GM19468 (cell line): ENCODE results near the gene E2F2.
"Not testable (repeated sequence)": the region's sequence is repeated elsewhere in the genome, so short reads cannot be mapped to it uniquely, and the experiment has no call there.

Source experiments
- ATAC-seq: cut with Tn5 transposase; IDR thresholded peaks from one replicate; pipeline ENCODE4 v1.9.1; 2021; ENCODE audit warnings: mild to moderate bottlenecking, moderate library complexity, moderate number of reproducible peaks; ENCODE audit not compliant: unreplicated experiment; ENCODE audit errors: extremely low read depth

The E2F2 gene

DNA sequence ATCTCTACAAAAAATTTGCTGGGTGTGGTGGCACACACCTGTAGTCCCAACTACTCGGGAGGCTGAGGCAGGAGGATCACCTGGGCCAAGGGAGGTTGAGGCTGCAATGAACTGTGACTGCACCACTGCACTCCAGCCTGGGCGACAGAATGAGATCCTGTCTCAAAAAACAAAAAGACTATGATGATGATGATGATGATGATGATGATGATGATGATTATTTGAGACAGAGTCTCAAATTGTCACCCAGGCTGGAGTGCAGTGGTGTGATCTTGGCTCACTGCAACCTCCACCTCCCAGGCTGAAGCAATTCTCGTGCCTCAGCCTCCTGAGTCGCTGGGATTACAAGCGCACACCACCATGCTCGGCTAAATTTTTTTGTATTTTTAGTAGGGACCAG, 38.3 kb downstream of the E2F2 start:
- ATAC-seq = not testable (repeated sequence)

DNA sequence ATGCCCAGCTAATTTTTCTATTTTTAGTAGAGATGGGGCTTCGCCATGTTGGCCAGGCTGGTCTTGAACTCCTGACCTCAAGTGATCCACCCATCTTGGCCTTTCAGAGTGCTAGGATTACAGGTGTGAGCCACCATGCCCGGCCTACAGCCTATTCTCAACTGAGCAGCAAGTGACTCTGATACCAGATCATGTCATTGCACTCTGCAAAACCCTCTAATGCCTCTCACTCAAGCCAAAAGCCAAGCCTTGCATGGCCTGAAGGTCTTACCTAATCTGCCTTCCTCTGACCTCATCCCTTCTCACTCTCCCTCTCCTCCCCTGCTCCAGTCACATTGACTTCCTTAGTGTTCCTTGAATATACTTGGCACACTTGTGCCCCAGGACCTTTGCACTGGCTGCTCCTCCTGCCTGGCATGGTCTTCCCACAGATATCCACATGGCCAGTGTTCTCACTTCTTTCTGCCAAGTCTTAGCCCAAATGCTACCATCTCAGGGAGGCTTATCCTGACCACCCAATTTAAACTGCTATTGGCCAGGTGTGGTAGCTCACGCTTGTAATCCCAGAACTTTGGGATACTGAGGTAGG, 38.8 kb downstream of the E2F2 start:
- ATAC-seq = no peak

DNA sequence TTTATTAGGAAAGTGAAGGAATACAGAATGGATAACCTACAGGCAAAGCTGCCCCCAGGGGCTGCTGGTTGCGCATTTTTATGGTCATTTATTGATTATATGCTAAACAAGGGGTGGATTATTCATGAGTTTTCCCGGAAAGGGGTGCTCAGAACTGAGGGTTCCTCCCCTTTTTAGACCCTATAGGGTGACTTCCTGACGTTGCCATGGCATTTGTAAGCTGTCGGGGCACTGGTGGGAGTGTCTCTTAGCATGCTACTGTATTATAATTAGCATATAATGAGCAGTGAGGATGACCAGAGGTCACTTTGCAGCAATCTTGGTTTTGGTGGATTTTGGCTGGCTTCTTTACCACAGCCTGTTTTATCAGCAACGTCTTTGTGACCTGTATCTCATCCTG, 41.2 kb downstream of the E2F2 start:
- no peak for ATAC-seq

DNA sequence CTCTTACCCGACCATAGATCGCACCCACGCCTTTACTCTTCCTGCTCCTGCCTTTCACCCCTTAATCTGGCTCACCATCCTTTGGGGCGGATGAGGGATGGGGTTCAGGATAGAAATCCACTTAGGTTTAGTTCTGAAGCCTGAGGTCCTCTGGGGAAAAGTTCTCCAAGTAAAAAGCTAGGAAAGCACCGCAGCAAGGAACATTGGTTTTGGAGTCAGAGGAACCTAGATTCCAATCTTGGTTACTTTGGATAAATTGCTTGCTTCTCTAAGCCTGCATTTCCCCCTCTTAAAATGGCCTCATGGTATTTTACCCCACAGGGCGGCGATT, 46.1 kb downstream of the E2F2 start:
- ATAC-seq = no peak

DNA sequence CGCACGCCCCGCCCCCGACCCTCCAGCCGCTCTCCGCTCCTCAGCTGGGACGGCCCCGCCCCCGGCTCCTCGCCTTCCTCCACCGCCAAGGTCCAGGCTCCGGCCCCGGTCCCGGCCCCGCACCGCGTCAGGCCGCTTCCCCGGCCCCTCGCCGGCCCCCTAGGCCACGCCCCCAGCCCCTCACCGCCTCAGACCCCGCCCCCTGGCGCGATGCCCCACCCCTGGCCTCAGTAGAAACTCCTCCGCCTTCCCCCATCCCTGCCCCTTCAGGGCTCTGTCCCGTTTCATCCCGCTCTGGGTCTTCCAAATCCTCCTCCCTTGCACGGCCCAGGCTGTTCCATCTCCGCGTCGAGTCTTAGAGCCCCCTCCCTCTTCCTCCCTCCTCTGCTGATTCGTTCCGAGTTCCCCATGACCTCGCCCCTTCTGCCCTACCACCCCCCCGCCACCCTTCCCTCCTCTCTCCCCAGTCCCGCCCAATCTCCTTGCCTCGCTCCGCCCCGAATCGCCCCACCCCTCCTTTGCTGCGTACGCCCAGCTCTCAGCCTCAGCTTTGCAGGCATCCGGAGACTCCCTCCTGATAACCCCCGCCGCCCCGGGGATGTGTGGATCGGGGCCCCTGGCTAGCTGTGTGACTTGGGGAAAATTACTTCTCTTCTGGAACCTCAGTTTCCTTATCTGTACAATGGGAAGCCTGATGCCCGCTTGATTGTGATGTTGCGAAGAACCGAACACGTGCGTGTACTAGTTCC, 46.6 kb downstream of the E2F2 start:
- ATAC-seq = no peak

DNA sequence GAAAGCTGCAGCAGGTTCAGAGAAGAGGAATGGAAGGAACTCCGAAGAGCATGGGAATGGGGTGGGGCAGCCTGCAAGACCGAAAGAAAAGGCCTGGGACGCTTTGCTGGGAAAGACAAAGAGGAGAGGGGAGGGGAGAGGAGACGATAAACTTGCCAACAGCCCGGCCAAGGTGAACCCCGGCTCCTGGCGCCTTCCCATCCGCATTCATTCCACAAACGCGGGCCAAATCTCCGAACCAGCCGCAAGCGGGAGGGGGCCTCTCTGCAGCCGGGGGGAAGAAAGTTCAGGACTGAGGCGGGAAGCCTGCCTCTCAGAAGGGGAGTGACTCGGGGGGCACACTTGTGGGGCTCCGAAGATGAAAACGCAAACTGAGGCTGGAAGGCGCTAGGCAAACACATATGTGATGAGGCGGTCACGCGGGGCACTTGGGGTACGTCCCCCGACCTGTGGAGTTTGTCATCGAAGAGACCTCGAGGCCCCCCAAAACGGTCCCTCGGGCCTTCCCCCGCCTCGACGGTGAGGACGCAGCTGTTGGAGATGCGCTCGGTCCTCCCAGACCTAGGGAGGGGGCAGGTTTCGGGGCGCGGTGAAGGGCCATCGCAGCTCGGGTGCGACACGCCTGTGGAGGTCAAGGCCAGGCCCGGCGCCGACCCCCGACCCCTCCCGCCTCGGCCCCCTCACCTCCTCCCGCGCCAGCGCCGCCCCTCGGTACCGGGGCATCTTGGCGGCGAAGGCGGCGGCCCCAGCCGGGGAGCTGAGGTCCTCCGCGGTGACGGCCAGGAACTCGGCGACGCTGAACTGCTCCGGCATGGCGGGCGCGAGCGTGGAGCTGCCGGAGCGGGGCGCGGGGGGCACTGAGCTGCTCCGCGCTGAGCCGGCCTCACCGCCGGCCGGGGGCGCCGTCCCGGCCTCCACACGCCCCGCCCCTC, 47.4 kb downstream of the E2F2 start, which contains the start of gene ASAP3:
ASAP3 (minus strand) TSS at position 859 of the 932 bp plus-strand sequence; CDS start at position 813, 46 bp downstream.
- ATAC-seq = no peak

DNA sequence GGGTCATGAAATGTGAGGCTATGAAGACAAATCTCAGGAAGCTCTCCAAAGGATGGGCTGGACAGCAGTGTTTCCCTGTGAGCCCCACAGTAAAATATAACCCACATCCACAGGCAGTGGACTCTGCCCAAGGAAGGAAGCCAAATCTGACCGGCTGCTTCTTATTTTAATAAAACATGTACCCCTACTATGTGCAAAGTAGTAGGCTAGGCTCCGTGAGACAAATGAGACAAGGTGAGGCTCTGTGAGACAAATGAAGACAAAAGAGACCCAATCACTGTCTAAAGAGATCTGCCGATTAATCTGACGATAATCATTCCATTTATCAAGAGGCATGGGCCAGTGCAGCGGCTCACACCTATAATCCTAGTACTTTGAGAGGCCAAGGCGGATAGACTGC, 49.1 kb downstream of the E2F2 start:
- no peak for ATAC-seq

DNA sequence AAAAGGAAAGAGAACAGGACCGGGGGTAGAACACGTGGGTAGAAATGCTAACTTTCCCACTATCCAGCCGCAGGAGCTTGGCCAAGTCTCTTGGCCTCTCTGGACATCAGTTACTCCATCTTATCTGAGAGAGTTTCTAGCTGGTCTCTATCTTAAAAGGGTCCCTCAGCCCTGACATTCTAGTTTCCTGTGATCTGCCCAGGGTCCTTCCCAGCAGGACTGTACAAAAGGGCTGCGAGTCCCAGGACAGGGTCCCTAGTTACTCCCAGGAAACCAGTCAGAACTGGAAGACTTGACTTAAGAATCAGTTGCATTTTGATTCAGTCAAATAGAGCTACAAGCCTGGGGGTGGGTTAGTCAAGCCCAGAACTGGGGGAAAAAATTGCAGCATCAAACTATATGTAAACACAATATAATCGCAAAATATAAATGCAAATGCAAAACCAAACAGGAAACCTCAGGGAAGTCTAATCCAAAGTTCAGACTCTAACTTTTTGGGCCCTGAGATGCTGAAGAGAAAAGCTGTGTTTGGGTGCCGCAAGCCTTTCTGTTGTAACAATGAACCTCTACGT, 49.9 kb downstream of the E2F2 start:
- no peak for ATAC-seq

DNA sequence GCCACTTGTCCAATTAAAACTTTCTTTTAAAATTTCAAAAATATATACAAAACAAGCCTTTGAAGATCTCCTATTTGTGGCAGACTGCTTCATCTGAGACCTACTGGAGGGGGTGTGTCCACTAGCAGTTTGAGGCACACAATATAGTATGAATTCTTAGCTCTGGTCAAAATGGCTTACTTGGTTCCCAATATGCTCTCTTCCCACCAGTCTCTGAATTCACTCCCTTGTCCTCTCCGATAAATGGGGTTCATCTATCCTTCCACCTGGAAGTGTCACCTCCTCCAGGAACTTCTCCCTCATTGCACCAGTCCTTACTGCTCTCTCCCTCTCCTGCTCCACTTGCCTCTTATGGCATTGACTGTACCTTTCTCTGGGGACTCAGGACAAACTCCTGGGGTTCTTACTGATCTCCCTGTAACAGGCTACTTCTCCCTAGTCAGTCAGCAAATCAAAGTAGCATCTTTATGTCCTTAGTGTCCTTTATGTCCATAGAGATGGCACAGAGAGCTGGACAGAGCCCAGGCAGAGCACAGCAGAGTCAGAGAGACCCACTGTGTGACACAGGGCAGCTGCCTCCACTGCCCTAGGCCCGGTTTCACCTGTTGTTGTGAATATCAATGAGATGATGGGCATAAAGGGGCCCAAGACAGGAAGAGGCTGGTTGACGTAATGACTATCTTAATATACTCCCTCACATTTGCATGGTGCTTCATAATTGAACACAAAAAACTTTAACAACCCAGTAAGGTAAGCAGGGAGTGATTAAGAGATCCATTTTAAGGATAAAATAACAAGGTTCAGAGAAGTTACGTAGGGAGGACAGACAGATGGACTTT, 50.6 kb downstream of the E2F2 start:
- no peak for ATAC-seq

DNA sequence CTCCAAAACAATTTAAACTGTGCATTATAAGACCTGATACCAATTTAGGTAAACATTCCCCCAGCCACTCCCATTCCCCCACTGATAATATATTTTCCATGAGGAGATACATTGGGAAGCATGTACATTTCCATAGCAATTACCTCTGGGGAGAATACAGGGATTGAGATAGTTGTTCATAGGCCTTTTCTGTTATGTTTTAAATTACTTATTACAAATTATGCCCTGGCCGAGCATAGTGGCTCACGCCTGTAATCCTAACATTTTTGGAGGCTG, 51.4 kb downstream of the E2F2 start:
- no peak for ATAC-seq

DNA sequence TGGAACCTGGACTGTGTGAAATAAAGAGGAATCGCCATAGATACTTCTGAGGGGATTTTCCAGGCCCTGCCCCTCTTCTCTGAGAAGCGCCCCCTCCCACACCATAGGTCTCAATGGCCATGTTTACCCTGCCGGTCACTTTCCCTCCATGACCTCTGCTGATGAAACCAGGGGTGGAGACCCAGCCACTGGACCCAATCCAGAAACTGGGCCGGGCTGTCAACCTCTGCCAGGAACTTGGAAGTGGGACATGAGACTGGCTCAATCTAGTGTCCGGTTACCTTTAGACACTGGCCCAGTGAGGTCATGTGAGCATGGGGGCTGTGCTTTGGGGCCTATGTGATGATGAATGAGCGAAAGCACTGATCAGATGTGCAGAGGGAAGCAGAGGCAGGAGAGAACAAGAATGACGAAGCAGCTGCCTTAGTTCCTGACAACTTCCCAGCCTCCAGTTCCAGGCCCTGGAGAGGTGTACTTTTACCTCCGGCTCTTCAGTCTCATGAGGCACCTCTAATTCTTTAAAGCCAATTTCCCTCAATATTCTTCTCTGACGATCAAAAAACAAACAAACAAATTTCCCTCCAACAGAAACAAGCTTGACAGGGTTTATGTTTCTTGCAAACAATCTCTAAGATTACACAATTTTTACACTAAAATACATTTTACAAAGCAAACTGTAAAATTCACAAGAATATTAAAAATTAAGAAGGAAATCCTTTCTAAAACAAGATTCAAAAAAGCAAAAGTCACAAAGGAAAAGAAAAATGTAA, 52.0 kb downstream of the E2F2 start:
- no peak for ATAC-seq

DNA sequence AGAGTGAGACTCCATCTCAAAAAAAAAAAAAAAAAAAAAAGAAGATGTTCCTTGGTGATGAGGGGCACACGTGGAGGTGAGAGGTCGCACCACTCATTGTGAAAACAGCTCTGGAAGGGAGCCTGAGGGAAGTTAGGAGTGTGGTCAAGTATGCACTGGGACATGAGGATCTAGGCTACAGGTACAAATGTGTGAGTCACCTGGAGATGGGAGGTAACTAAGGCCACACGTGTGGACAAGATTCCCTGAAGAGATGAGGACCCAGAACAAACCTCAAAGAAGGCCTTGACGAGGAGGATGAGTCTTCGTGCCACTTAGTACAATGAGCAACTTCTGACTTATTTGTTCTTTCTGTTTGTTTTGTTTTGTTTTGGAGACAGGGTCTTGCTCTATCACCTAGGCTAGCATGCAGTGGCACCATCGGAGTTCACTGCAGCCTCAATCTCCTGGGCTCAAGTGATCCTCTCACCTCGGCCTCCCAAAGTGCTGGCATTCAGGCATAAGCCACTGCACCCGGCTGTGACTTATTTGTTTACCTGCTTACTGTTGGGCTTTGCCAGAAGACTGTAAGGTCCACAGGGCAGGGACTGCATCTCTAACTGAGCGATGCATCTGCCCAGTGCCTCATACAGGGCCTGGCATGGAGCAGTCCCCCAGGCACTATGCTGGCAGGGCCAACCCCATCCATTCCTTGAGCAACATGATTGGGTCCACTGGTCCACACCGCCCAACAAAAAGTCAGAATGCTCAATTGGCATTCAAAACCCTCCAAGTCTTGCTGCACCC, 53.5 kb downstream of the E2F2 start:
- ATAC-seq = no peak

DNA sequence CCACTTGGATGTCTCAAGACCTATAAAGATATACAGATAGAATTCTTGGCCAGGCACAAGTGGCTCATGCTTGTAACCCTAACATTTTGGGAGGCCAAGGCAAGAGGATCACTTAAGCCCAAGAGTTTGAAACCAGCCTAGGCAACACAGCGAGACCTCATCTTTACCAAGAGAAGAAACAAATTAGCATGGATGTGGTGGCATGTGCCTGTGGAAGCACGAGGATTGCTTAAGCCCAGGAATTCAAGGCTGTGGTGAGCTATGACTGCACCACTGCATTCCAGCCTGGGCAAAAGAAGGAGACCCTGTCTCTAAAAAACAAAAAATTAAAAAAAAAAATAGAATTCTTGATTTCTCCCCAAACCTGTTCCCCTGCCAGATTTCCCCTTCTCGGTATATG, 55.4 kb downstream of the E2F2 start:
- ATAC-seq = no peak

DNA sequence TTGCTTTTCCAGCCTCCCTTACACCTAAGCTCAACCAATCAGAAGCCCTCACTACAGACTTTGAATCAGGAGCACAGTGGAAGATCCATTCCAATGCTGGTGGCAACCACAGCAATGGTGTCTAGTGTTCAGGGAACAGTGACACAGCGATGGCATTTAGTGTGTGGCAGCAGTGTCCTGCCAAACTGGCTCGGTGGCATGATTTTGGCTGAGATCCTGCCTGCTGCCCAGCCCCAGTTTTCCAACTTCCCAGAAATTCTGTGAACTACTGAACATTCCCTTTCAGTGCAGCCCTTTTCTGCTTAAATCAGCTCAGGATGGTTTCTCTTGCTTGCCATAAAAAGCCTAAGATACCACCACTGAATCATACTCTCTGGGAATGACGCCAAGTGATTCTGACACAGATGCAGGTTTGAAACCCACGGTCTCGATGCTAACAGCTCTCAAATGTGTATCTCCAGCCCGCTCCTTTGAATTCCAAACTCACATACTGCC, 55.9 kb downstream of the E2F2 start:
- ATAC-seq = no peak

DNA sequence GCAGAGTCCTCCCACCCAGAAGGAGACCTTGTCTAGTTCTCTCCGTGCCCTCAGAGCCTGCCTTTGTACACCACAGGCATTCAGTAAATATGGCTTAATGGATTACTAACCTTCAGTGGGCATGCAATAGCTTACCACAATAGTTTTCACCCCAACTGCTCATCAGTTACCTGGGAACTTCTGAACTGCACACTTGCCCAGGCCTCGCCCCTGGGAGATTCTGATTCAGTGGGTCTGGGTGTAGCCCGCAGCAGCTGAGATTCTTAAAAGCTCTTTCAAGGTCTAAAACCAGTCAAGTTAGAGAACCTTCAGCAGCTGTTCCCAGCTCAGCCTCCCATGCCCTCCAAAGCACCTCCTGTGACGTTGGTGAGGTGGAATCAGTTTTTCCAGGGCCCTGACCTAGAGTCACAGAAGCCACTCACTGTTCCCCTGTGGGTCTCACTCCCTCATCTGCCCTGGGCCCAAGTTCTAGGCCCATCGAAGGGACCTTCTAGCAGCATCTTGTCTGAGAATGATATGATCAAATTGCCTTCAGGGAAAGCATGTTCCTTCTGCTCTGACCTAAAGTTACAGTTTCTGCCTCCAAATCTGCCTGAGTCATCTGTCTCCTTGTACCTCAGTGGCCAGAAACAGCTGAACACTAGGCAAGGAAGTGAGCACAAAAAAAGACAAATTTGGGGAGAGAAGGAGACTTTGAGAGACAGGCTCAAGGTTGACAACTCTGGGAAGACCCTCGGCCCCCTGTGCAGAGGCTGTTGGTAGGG, 57.8 kb downstream of the E2F2 start:
- ATAC-seq = no peak

DNA sequence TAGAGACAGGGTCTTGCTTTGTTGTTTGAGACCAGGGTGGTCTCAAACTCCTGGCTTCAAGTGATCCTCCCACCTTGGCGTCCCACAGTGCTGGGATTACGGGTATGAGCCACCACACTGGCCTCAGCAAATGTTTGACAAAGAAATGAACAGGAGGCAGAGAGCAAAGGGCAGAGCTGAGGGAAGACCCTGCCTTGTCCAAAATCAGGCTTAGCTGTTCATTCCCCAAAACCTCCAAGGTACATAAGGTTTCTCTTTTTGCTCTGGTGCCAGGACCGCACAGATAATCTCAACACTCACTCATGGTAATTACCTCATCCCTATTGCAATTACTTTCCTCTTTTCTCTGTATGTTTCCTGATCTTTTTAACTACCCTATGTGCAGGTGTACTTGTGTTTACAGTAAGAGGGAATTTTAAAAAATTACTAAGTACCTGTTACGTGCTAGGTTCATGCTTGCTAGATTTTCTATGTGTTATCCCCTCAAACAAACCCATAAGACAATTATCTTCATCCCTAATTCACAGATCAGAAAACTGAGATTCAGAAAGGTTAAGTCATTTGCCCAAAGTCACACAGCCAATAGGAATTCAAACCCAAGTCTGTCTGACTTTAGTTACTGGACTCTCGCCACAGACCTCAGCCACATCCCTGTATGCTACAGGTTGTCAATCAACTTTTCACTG, 58.5 kb downstream of the E2F2 start:
- ATAC-seq = no peak

DNA sequence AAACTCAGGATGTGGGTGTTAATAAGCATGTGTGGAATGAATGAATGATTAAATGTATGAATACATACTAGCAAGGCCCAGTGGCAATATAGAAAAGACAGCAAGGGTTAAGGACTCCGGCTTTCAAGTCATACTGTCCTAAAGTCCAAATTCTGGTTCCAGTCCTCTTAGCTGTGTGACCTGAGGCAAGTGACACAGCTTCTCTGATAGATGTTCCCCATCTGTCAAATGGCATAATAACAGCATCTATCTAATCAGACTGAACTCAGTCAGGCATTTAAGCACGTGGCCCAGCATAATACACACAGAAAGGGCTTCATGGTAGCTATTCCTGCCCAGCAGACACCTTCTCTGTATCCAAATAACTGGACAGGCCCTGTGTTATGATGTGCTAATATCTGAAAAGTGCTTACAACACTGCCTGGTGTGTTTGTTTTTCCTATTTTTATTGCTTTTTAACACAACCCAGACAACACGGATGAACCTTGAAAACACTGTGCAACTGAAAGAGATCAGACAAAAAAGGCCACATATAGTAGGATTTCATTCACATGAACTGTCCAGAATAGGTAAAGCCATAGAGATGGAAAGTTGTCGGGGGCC, 59.5 kb downstream of the E2F2 start:
- no peak for ATAC-seq
